ENCODE data around the gene CYP4F8.
A peak's percentile ranks its signal among the peaks of the same experiment; 100 is the strongest.

The CYP4F8 gene

GRCh38 chr19:15616183-15616582 is 1.2 kb downstream of the CYP4F8 start:
- H3K36me3 ChIP-seq (ENCODE audit: control insufficient read depth in 4 of 4, insufficient read depth in 4 of 4, low read length in 3 of 4), result no peaks in the 10 kb centered on the region
- no peaks in the 10 kb centered on the region for H3K4me1 ChIP-seq (ENCODE audit: control extremely low read depth in 1 of 4, control insufficient read depth in 4 of 4, insufficient read depth in 4 of 4, low read length in 3 of 4)
- DNase-seq, result no peak
- no peak overlapping the region for H3K27ac ChIP-seq (ENCODE audit: insufficient read depth in 1 of 2, low read depth in 1 of 2, low read length in 2 of 2, poor library complexity in 1 of 2, severe bottlenecking in 2 of 2)
- ChIA-PET CTCF (no interaction called here), POLR2A (no interaction called here)
- H3K9me3 ChIP-seq (ENCODE audit: control extremely low read depth in 1 of 5, control insufficient read depth in 4 of 5, insufficient read depth in 2 of 5, low read depth in 1 of 5, low read length in 4 of 5), result peaks cover 0 to 2% (median 0%) of the 10 kb centered on the region in 5 experiments
- peaks cover 0 to 24% (median 0%) of the 10 kb centered on the region in 5 experiments for H3K27me3 ChIP-seq (replicated peaks in 2 of 5; ENCODE audit: control insufficient read depth in 4 of 5, insufficient read depth in 5 of 5, low read length in 4 of 5)
- no peak overlapping the region for H3K4me3 ChIP-seq (ENCODE audit: control insufficient read depth in 1 of 7, extremely low read depth in 1 of 7, insufficient read depth in 4 of 7, low read depth in 2 of 7, low read length in 6 of 7)
- 98% methylated on average over 4 of the region's 4 CpGs for WGBS (ENCODE audit: insufficient coverage)

GRCh38 chr19:15616627-15617270 is 1.7 kb downstream of the CYP4F8 start:
- Histone ChIP-seq H3K27me3 (replicated peaks in 2 of 5; ENCODE audit: control insufficient read depth in 4 of 5, insufficient read depth in 5 of 5, low read length in 4 of 5) (peaks cover 0 to 24% (median 0%) of the 10 kb centered on the region in 5 experiments), H3K36me3 (ENCODE audit: control insufficient read depth in 4 of 4, insufficient read depth in 4 of 4, low read length in 3 of 4) (no peaks in the 10 kb centered on the region), H3K4me1 (ENCODE audit: control extremely low read depth in 1 of 4, control insufficient read depth in 4 of 4, insufficient read depth in 4 of 4, low read length in 3 of 4) (no peaks in the 10 kb centered on the region), H3K9me3 (ENCODE audit: control extremely low read depth in 1 of 5, control insufficient read depth in 4 of 5, insufficient read depth in 2 of 5, low read depth in 1 of 5, low read length in 4 of 5) (peaks cover 0 to 2% (median 0%) of the 10 kb centered on the region in 5 experiments), H3K27ac (ENCODE audit: insufficient read depth in 1 of 2, low read depth in 1 of 2, low read length in 2 of 2, poor library complexity in 1 of 2, severe bottlenecking in 2 of 2) (no peak overlapping the region), H3K4me3 (ENCODE audit: control insufficient read depth in 1 of 7, extremely low read depth in 1 of 7, insufficient read depth in 4 of 7, low read depth in 2 of 7, low read length in 6 of 7) (no peak overlapping the region)
- 66% methylated on average over 6 of the region's 7 CpGs for WGBS (ENCODE audit: insufficient coverage)
- ChIA-PET POLR2A (no interaction called here), CTCF (no interaction called here)
- no peak for DNase-seq

GRCh38 chr19:15618321-15618720 is 3.3 kb downstream of the CYP4F8 start:
- H3K9me3 ChIP-seq (ENCODE audit: control extremely low read depth in 1 of 5, control insufficient read depth in 4 of 5, insufficient read depth in 2 of 5, low read depth in 1 of 5, low read length in 4 of 5), result peaks cover 0 to 2% (median 0%) of the 10 kb centered on the region in 5 experiments
- CTCF ChIA-PET, result no interaction called here
- no peaks in the 10 kb centered on the region for H3K36me3 ChIP-seq (ENCODE audit: control insufficient read depth in 4 of 4, insufficient read depth in 4 of 4, low read length in 3 of 4)
- DNase-seq, result no peak
- H3K27me3 ChIP-seq (replicated peaks in 2 of 5; ENCODE audit: control insufficient read depth in 4 of 5, insufficient read depth in 5 of 5, low read length in 4 of 5), result peaks cover 0 to 25% (median 0%) of the 10 kb centered on the region in 5 experiments
- POLR2A ChIA-PET, result no interaction called here
- no peak overlapping the region for H3K27ac ChIP-seq (ENCODE audit: insufficient read depth in 1 of 2, low read depth in 1 of 2, low read length in 2 of 2, poor library complexity in 1 of 2, severe bottlenecking in 2 of 2)
- H3K4me1 ChIP-seq (ENCODE audit: control extremely low read depth in 1 of 4, control insufficient read depth in 4 of 4, insufficient read depth in 4 of 4, low read length in 3 of 4), result no peaks in the 10 kb centered on the region
- WGBS (ENCODE audit: insufficient coverage), result 83% methylated on average over 3 of the region's 5 CpGs
- H3K4me3 ChIP-seq (ENCODE audit: control insufficient read depth in 1 of 7, extremely low read depth in 1 of 7, insufficient read depth in 4 of 7, low read depth in 2 of 7, low read length in 6 of 7), result no peak overlapping the region

DNA sequence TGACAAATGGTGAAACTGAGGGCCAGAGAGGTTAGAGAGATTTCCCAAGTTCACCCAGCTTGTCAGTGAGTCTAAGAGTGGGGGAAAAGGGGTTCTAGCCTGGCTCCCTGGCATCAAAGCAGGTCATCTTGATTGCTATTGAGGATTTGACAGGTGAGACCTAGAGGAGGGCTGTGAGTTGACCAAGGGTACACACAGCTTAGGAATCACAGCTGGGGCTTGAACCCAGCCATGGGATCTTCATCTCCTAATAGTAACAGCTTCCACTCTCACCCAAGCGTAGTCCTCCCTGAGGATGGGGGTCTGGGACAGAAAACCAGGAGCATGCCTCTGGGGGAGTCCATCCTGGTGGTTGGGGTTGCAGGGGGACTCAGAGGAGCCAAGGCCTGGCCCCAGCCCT is 6.8 kb downstream of the CYP4F8 start:
- no peaks in the 10 kb centered on the region for H3K36me3 ChIP-seq (ENCODE audit: control insufficient read depth in 4 of 4, insufficient read depth in 4 of 4, low read length in 3 of 4)
- peaks cover 0 to 2% (median 0%) of the 10 kb centered on the region in 5 experiments for H3K9me3 ChIP-seq (ENCODE audit: control extremely low read depth in 1 of 5, control insufficient read depth in 4 of 5, insufficient read depth in 2 of 5, low read depth in 1 of 5, low read length in 4 of 5)
- ChIA-PET POLR2A (no interaction called here), CTCF (no interaction called here)
- DNase-seq, result no peak
- H3K4me3 ChIP-seq (ENCODE audit: control insufficient read depth in 1 of 7, extremely low read depth in 1 of 7, insufficient read depth in 4 of 7, low read depth in 2 of 7, low read length in 6 of 7), result no peak overlapping the region
- no peaks in the 10 kb centered on the region for H3K4me1 ChIP-seq (ENCODE audit: control extremely low read depth in 1 of 4, control insufficient read depth in 4 of 4, insufficient read depth in 4 of 4, low read length in 3 of 4)
- no CpG with 5 or more reads among the region's 1 CpG for WGBS (ENCODE audit: insufficient coverage)
- H3K27ac ChIP-seq (ENCODE audit: insufficient read depth in 1 of 2, low read depth in 1 of 2, low read length in 2 of 2, poor library complexity in 1 of 2, severe bottlenecking in 2 of 2), result no peak overlapping the region
- H3K27me3 ChIP-seq (replicated peaks in 2 of 5; ENCODE audit: control insufficient read depth in 4 of 5, insufficient read depth in 5 of 5, low read length in 4 of 5), result peaks cover 0 to 27% (median 2%) of the 10 kb centered on the region in 5 experiments

DNA sequence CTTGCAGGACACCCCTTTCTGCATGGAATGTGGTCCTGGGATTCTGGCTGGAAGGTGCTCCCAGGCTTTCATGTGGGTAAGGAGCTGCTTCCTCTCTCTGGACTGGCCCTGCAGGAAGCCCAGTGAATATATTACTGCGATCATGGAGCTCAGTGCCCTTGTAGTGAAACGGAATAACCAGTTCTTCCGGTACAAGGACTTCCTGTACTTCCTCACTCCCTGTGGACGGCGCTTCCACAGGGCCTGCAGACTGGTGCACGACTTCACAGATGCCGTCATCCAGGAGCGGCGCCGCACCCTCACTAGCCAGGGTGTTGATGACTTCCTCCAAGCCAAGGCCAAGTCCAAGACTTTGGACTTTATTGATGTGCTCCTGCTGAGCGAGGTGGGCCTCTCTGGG is 8.0 kb downstream of the CYP4F8 start:
- Histone ChIP-seq H3K4me3 (ENCODE audit: control insufficient read depth in 1 of 7, extremely low read depth in 1 of 7, insufficient read depth in 4 of 7, low read depth in 2 of 7, low read length in 6 of 7) (no peak overlapping the region), H3K27me3 (replicated peaks in 2 of 5; ENCODE audit: control insufficient read depth in 4 of 5, insufficient read depth in 5 of 5, low read length in 4 of 5) (peaks cover 0 to 29% (median 2%) of the 10 kb centered on the region in 5 experiments), H3K27ac (ENCODE audit: insufficient read depth in 1 of 2, low read depth in 1 of 2, low read length in 2 of 2, poor library complexity in 1 of 2, severe bottlenecking in 2 of 2) (no peak overlapping the region), H3K36me3 (ENCODE audit: control insufficient read depth in 4 of 4, insufficient read depth in 4 of 4, low read length in 3 of 4) (no peaks in the 10 kb centered on the region), H3K9me3 (ENCODE audit: control extremely low read depth in 1 of 5, control insufficient read depth in 4 of 5, insufficient read depth in 2 of 5, low read depth in 1 of 5, low read length in 4 of 5) (peaks cover 0 to 2% (median 0%) of the 10 kb centered on the region in 5 experiments), H3K4me1 (ENCODE audit: control extremely low read depth in 1 of 4, control insufficient read depth in 4 of 4, insufficient read depth in 4 of 4, low read length in 3 of 4) (no peaks in the 10 kb centered on the region)
- POLR2A ChIA-PET, result no interaction called here
- WGBS (ENCODE audit: insufficient coverage), result 76% methylated on average over 10 of the region's 11 CpGs
- CTCF ChIA-PET, result no interaction called here
- DNase-seq, result no peak

DNA sequence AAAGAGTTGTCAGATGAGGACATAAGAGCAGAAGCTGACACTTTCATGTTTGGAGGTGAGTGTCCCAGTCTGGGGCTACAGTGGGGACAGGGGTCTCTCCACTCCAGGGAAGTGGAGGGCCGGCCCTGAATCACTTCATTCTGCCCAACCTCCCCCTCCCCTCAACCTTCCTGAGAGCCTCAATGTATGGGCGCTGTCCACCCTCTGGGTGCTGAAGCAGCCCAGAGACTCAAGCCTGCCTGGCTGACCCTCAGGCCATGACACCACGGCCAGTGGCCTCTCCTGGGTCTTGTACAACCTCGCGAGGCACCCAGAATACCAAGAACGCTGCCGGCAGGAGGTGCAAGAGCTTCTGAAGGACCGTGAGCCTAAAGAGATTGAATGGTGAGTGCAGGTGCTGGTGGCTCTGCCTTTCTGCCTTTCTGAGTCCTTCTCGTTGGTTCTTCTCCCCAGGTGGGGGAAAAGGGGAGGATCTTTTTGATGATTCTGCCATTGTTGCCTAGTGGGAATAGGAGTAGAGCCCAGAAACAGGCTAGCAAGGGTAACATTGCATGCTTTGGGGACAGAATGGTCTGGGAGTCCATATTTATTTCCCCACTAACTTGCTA is 8.8 kb downstream of the CYP4F8 start:
- Histone ChIP-seq H3K9me3 (ENCODE audit: control extremely low read depth in 1 of 5, control insufficient read depth in 4 of 5, insufficient read depth in 2 of 5, low read depth in 1 of 5, low read length in 4 of 5) (peaks cover 0 to 2% (median 0%) of the 10 kb centered on the region in 5 experiments), H3K4me1 (ENCODE audit: control extremely low read depth in 1 of 4, control insufficient read depth in 4 of 4, insufficient read depth in 4 of 4, low read length in 3 of 4) (peaks cover 0 to under 1% (median 0%) of the 10 kb centered on the region in 4 experiments), H3K27me3 (replicated peaks in 2 of 5; ENCODE audit: control insufficient read depth in 4 of 5, insufficient read depth in 5 of 5, low read length in 4 of 5) (peaks cover 0 to 33% (median 2%) of the 10 kb centered on the region in 5 experiments), H3K36me3 (ENCODE audit: control insufficient read depth in 4 of 4, insufficient read depth in 4 of 4, low read length in 3 of 4) (no peaks in the 10 kb centered on the region), H3K4me3 (ENCODE audit: control insufficient read depth in 1 of 7, extremely low read depth in 1 of 7, insufficient read depth in 4 of 7, low read depth in 2 of 7, low read length in 6 of 7) (no peak overlapping the region), H3K27ac (ENCODE audit: insufficient read depth in 1 of 2, low read depth in 1 of 2, low read length in 2 of 2, poor library complexity in 1 of 2, severe bottlenecking in 2 of 2) (no peak overlapping the region)
- POLR2A ChIA-PET, result no interaction called here
- WGBS (ENCODE audit: insufficient coverage), result 17% methylated on average over 8 of the region's 9 CpGs
- peak in 2 of 3 donors; percentile 50 to 56 for DNase-seq
- CTCF ChIA-PET, result no interaction called here

- ChIA-PET CTCF (interaction anchor here (1.2 kb wide), 1 partner anchor 181 kb away, joined by 3 read pairs; no protein-coding TSS in a partner anchor), POLR2A (no interaction called here)
- H3K9me3 ChIP-seq (ENCODE audit: control extremely low read depth in 1 of 5, control insufficient read depth in 4 of 5, insufficient read depth in 2 of 5, low read depth in 1 of 5, low read length in 4 of 5), result no peaks in the 10 kb centered on the region
Measured at GRCh38 chr19:15628236-15629002, 13.4 kb downstream of the CYP4F8 start.

More at GRCh38 chr19:15628236-15629002, 13.4 kb downstream of the CYP4F8 start:
- no peak overlapping the region for H3K27ac ChIP-seq (ENCODE audit: insufficient read depth in 1 of 2, low read depth in 1 of 2, low read length in 2 of 2, poor library complexity in 1 of 2, severe bottlenecking in 2 of 2)
- H3K4me3 ChIP-seq (ENCODE audit: control insufficient read depth in 1 of 7, extremely low read depth in 1 of 7, insufficient read depth in 4 of 7, low read depth in 2 of 7, low read length in 6 of 7), result no peak overlapping the region
- peaks cover 0 to 17% (median 2%) of the 10 kb centered on the region in 5 experiments for H3K27me3 ChIP-seq (replicated peaks in 2 of 5; ENCODE audit: control insufficient read depth in 4 of 5, insufficient read depth in 5 of 5, low read length in 4 of 5)
- no peak for DNase-seq
- peaks cover 0 to 5% (median 3%) of the 10 kb centered on the region in 4 experiments for H3K4me1 ChIP-seq (ENCODE audit: control extremely low read depth in 1 of 4, control insufficient read depth in 4 of 4, insufficient read depth in 4 of 4, low read length in 3 of 4)
- H3K36me3 ChIP-seq (ENCODE audit: control insufficient read depth in 4 of 4, insufficient read depth in 4 of 4, low read length in 3 of 4), result no peaks in the 10 kb centered on the region
- WGBS (ENCODE audit: insufficient coverage), result 58% methylated on average over 11 of the region's 22 CpGs
